ENCODE results near the gene CNTNAP5. TPM values are rescaled to one million over a fixed set of nuclear protein-coding genes. Genes with fewer than 3 reads are reported as not detected.

The CNTNAP5 gene
- total and polyA plus RNA-seq, 2 donors (not counting 3 experiments of a cell fraction or from before 2014, with no cell fraction given): not detected

- H3K4me3 ChIP-seq (replicated peaks in 1 of 3; ENCODE audit: insufficient read depth in 1 of 3, low read depth in 1 of 3, low read length in 3 of 3): no peak overlapping the region
- DNase-seq (ENCODE audit: low read depth, low spot score) (no peak), FAIRE-seq (no peak)
- no peak overlapping the region for H3K4me2 ChIP-seq (ENCODE audit: insufficient read depth, low read length)
- peaks cover 5% of the 10 kb centered on the region for H3K9me3 ChIP-seq (replicated peaks; ENCODE audit: control insufficient read depth, insufficient read depth, low read length)
- H2AFZ ChIP-seq (ENCODE audit: low read depth, low read length): no peak overlapping the region
- H3K79me2 ChIP-seq (ENCODE audit: control insufficient read depth, insufficient read depth, low read length): no peaks in the 10 kb centered on the region
- TF ChIP-seq MYC (IDR thresholded peaks at IDR 0.05; ENCODE audit: low read depth, low read length) (no peak), FOS (IDR thresholded peaks at IDR 0.05; ENCODE audit: borderline replicate concordance, insufficient read depth, low read length) (no peak), CTCF (IDR thresholded peaks at IDR 0.05; ENCODE audit: extremely low read depth in 1 of 2, insufficient read depth in 1 of 2, low read depth in 1 of 2, low read length in 2 of 2) (no peak), MAX (IDR thresholded peaks at IDR 0.05; ENCODE audit: insufficient read depth, insufficient read length) (no peak), POLR2AphosphoS5 (IDR thresholded peaks at IDR 0.05; ENCODE audit: insufficient read depth, low read depth, low read length) (no peak), JUN (IDR thresholded peaks at IDR 0.05; ENCODE audit: borderline replicate concordance, insufficient read depth, insufficient read length, low read depth) (no peak), POLR2A (IDR thresholded peaks at IDR 0.05; ENCODE audit: low read depth, low read length) (no peak), GATA2 (IDR thresholded peaks at IDR 0.05; ENCODE audit: insufficient read depth, insufficient read length, low read depth, low read length) (no peak), EZH2 (IDR thresholded peaks at IDR 0.05; ENCODE audit: borderline replicate concordance, low read depth, low read length, severe bottlenecking) (no peak)
- no TSS peak for BruUV-seq (replicated peaks)
- no peaks in the 10 kb centered on the region for H3K36me3 ChIP-seq (ENCODE audit: control insufficient read depth in 2 of 2, extremely low read depth in 1 of 2, insufficient read depth in 2 of 2, low read length in 2 of 2)
- H3K27ac ChIP-seq (ENCODE audit: insufficient read depth, low read depth, low read length): no peak overlapping the region
- H4K20me1 ChIP-seq (replicated peaks; ENCODE audit: control insufficient read depth, extremely low read depth, insufficient read depth, low read length): no peaks in the 10 kb centered on the region
- dilution Hi-C loops (cut with MboI; ENCODE audit: extremely low pct_ligation_motif_present, low sequenced_read_pairs) (no loop called here), intact Hi-C loops (cut with micrococcal nuclease) (no loop called here)
- H3K4me1 ChIP-seq (ENCODE audit: control insufficient read depth, extremely low read depth, insufficient read depth, low read length): no peaks in the 10 kb centered on the region
- no peak overlapping the region for H3K9ac ChIP-seq (replicated peaks; ENCODE audit: extremely low read depth, insufficient read depth, low read length)
- ChIA-PET CTCF (no interaction called here), POLR2A (no interaction called here)
- no peaks in the 10 kb centered on the region for H3K27me3 ChIP-seq (ENCODE audit: control insufficient read depth in 2 of 2, insufficient read depth in 2 of 2, low read length in 2 of 2)
- no peaks in the 10 kb centered on the region for H3K9me1 ChIP-seq (replicated peaks; ENCODE audit: control insufficient read depth, extremely low read depth, insufficient read depth, low read length)
Measured at GRCh38 chr2:124566518-124566970, 541.5 kb downstream of the CNTNAP5 start.

Measured in endothelial cell of umbilical vein (primary cell).